Epithelial cell of esophagus (primary cell): ENCODE data around the gene SHC1.

ENCODE experiments used
- DNase-seq: peaks from one replicate; pipeline ENCODE4 v3.0.0; 2010; ENCODE audit warnings: low read depth
- H3K4me3 ChIP-seq: 2 replicates; pipeline ENCODE4 v1.5.1; 2011; ENCODE audit warnings: mild to moderate bottlenecking, low read length, control low read depth
- CTCF ChIP-seq: IDR thresholded peaks from 2 replicates; pipeline ENCODE4 v1.5.1; 2011; ENCODE audit warnings: low read depth, mild to moderate bottlenecking, low read length, control low read depth, inconsistent platforms; ENCODE audit not compliant: insufficient read depth; ENCODE audit errors: missing control alignments

SHC1 gene

GRCh38 chr1:155011004-155011416, 40.5 kb upstream of the SHC1 start:
- TF ChIP-seq CTCF: no peak
- peak overlapping the region; percentile 21 for H3K4me3 ChIP-seq
- DNase-seq: no peak

GRCh38 chr1:155010211-155010918, 39.8 kb upstream of the SHC1 start:
- no peak for TF ChIP-seq CTCF
- peak overlapping the region; percentile 64 for H3K4me3 ChIP-seq
- DNase-seq: no peak

GRCh38 chr1:155009742-155010141, 39.2 kb upstream of the SHC1 start:
- TF ChIP-seq CTCF: no peak
- H3K4me3 ChIP-seq: peak overlapping the region; percentile 64
- no peak for DNase-seq

- H3K4me3 ChIP-seq: peak overlapping the region; percentile 64
- DNase-seq: no peak
- no peak for TF ChIP-seq CTCF
These were observed 38.7 kb upstream of the SHC1 start for GRCh38 chr1:155009221-155009711.

- DNase-seq: no peak
- H3K4me3 ChIP-seq: peak overlapping the region; percentile 64
- TF ChIP-seq CTCF: no peak
These were observed 37.7 kb upstream of the SHC1 start for GRCh38 chr1:155008015-155008941.

GRCh38 chr1:155007251-155007828, 36.8 kb upstream of the SHC1 start:
- DNase-seq: no peak
- peak overlapping the region; percentile 64 for H3K4me3 ChIP-seq
- no peak for TF ChIP-seq CTCF
